ENCODE measurements around the gene HDAC2.
"Not testable (repeated sequence)": the region's sequence is repeated elsewhere in the genome, so short reads cannot be mapped to it uniquely, and the experiment has no call there.

The HDAC2 gene

GRCh38 chr6:113969888-113970804 lies 802 bp downstream of the HDAC2 start:
- DNase-seq: peak; percentile 39

GRCh38 chr6:113968472-113968871 lies 2.5 kb downstream of the HDAC2 start:
- DNase-seq: no peak

GRCh38 chr6:113967777-113968176 lies 3.2 kb downstream of the HDAC2 start:
- no peak for DNase-seq

- no peak for DNase-seq
Observed at GRCh38 chr6:113960795-113961194, 10.2 kb downstream of the HDAC2 start.

- DNase-seq: no peak
Observed at GRCh38 chr6:113959235-113959634, 11.7 kb downstream of the HDAC2 start.

- no peak for DNase-seq
Observed at GRCh38 chr6:113954653-113955052, 16.3 kb downstream of the HDAC2 start.

- peak; percentile 71 for DNase-seq
Observed at GRCh38 chr6:113953346-113953745, 17.6 kb downstream of the HDAC2 start.

- peak; percentile 17 for DNase-seq
Observed at GRCh38 chr6:113949499-113949898, 21.4 kb downstream of the HDAC2 start.

- peak; percentile 19 for DNase-seq
Observed at GRCh38 chr6:113944701-113945100, 26.2 kb downstream of the HDAC2 start.

GRCh38 chr6:113939825-113940224 lies 31.1 kb downstream of the HDAC2 start:
- DNase-seq: no peak

GRCh38 chr6:113936093-113936934 lies 34.6 kb downstream of the HDAC2 start:
- peak; percentile 77 for DNase-seq

GRCh38 chr6:113934101-113934500 lies 36.8 kb downstream of the HDAC2 start:
- no peak for DNase-seq

GRCh38 chr6:113931907-113932306 lies 39.0 kb downstream of the HDAC2 start:
- DNase-seq: not testable (repeated sequence)

- DNase-seq: no peak
Observed at GRCh38 chr6:113930183-113930582, 40.8 kb downstream of the HDAC2 start.

- peak; percentile 48 for DNase-seq
Observed at GRCh38 chr6:113927001-113927400, 43.9 kb downstream of the HDAC2 start.

- DNase-seq: no peak
Observed at GRCh38 chr6:113925378-113925777, 45.6 kb downstream of the HDAC2 start.

GRCh38 chr6:113924312-113924723 lies 46.6 kb downstream of the HDAC2 start:
- peak; percentile 55 for DNase-seq

GRCh38 chr6:113923526-113923925 lies 47.4 kb downstream of the HDAC2 start:
- DNase-seq: no peak

GRCh38 chr6:113921299-113921904 lies 49.5 kb downstream of the HDAC2 start:
- no peak for DNase-seq

GRCh38 chr6:113920663-113921267 lies 50.2 kb downstream of the HDAC2 start:
- no peak for DNase-seq

- DNase-seq: not testable (repeated sequence)
Observed at GRCh38 chr6:113910285-113910684, 60.7 kb downstream of the HDAC2 start.

GRCh38 chr6:113909224-113909856 lies 61.6 kb downstream of the HDAC2 start:
- DNase-seq: peak; percentile 88

Data from fibroblast of upper back skin (primary cell).